WI38 (cell line): Measurements from ENCODE around the gene TUBA1C.

ENCODE experiments used
- H3K4me3 ChIP-seq: 2 replicates; pipeline ENCODE4 v1.5.1; 2011; ENCODE audit warnings: low read depth, mild to moderate bottlenecking, control low read depth, low read length
- TF ChIP-seq, protein P1 (sequence below): IDR thresholded peaks from 2 replicates; pipeline ENCODE4 v1.5.1; 2012; ENCODE audit warnings: low read depth, mild to moderate bottlenecking, control low read depth, low read length

The TUBA1C gene

DNA sequence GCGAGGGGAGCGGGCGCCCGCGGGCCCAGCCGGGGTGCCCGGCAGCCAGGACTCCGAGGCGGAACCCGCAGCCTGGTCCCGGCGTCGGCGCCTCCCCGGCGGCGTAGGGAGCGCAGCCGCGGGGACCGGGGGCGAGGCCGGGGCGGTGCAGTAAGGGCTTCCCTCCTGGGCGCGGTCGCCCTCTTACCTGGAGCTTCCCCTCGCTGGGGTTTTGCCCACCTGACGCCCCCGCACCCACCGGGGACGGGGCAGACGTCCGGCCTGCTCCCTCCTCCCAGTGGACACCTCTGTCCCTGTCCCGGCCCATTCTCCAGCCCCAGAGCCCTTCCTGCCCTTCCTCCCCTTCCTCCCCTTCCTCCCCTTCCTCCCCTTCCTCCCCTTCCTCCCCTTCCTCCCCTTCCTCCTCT is 413 bp upstream of the TUBA1C start:
- TF ChIP-seq, protein P1, sequence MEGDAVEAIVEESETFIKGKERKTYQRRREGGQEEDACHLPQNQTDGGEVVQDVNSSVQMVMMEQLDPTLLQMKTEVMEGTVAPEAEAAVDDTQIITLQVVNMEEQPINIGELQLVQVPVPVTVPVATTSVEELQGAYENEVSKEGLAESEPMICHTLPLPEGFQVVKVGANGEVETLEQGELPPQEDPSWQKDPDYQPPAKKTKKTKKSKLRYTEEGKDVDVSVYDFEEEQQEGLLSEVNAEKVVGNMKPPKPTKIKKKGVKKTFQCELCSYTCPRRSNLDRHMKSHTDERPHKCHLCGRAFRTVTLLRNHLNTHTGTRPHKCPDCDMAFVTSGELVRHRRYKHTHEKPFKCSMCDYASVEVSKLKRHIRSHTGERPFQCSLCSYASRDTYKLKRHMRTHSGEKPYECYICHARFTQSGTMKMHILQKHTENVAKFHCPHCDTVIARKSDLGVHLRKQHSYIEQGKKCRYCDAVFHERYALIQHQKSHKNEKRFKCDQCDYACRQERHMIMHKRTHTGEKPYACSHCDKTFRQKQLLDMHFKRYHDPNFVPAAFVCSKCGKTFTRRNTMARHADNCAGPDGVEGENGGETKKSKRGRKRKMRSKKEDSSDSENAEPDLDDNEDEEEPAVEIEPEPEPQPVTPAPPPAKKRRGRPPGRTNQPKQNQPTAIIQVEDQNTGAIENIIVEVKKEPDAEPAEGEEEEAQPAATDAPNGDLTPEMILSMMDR: no peak
- H3K4me3 ChIP-seq: peak overlapping the region; percentile 97

DNA sequence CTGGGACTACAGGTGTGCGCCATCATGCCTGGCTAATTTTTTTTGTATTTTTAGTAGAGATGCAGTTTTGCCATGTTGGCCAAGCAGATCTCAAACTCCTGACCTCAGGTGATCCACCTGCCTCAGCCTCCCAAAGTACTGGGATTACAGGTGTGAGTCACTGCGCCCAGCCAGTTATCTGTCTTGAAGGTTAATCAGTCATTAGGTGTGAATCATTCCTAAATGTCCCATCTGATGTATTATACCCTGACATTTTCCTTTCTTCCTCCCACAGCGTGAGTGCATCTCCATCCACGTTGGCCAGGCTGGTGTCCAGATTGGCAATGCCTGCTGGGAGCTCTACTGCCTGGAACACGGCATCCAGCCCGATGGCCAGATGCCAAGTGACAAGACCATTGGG is 4.3 kb downstream of the TUBA1C start:
- H3K4me3 ChIP-seq: peak overlapping the region; percentile 97

DNA sequence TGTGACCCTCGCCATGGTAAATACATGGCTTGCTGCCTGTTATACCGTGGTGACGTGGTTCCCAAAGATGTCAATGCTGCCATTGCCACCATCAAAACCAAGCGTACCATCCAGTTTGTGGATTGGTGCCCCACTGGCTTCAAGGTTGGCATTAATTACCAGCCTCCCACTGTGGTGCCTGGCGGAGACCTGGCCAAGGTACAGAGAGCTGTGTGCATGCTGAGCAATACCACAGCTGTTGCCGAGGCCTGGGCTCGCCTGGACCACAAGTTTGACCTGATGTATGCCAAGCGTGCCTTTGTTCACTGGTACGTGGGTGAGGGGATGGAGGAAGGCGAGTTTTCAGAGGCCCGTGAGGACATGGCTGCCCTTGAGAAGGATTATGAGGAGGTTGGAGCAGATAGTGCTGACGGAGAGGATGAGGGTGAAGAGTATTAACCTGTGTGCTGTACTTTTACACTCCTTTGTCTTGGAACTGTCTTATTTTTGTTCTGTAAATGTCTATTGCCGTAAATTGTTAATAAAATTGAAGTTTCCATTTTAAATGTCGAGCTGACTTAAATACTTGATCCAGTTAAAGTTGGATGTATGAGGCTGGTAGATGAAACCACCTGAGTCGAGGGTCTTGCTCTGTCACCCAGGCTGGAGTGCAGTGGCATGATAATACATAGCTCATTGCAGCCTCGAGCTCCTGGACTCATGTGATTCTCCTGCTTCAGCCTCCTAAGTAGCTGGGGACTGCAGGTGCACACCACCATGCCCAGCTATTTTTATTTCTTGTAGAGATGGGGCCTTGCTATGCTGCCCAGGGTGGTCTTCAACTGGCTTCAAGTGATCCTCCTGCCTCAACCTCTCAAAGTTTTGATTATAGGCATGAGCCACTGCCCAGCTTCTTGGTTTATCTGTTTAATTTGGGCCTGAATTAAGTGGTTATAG is 8.2 kb downstream of the TUBA1C start:
- TF ChIP-seq, protein P1: no peak
- H3K4me3 ChIP-seq: no peak overlapping the region

DNA sequence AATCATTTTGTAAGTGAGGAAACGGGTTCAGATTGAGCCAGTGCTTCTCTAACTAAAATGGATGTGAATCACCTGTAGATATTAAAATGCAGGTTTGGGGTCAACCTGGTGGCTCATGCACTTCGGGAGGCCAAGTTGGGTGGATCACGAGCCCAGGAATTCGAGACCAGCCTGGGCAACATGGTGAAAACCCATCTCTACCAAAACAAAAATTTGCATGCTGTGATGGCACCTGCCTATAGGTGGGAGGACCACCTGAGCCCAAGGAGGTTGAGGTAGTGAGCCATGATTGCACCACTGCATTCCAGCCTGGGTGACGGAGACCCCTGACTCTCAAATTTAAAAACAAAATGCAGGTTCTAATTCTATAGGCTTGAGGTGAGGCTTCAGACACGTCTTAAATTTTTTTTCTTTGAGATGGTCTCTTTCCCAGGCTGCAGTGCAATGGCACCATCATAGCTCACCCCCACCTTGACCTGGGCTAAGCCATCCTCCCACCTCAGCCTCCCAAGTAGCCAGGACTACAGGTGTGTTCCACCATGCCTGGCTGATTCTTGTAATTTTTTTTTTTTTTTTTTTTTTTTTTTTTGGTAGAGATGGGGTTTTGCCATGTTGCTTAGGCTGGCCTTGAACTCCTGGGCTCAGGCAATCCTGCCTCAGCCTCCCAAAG is 9.0 kb downstream of the TUBA1C start:
- H3K4me3 ChIP-seq: no peak overlapping the region
- TF ChIP-seq, protein P1: no peak

DNA sequence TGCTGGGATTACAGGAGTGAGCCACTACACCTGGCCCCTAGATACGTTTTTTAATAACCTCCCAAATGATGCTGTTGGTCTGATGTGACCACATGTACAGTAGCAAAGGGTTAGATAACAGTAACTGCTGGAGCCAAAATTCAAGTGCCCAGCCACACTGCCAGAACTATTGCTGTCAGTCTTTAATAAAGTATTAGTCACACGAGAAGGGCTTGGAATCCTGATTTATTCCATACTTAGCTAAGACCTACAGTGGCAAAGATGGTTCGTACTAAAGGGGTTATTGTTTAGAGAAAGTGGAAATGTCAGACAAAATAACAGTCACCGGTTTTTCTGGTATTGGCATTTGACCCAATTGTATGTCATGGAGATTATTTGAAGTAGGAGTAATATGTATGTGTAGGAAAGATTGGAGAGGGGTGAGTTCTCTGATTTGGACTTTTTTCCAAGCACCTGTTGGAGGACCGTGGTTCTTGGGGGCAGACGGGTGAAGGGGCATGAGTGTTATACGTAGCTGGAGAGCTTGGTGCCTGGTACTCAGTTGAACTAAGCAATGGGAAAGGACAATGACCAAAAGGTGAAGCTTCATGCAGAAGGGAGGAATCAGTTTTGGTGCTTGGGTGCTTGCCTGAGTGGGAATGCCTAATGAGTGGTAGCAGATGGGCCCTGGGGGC is 9.7 kb downstream of the TUBA1C start:
- H3K4me3 ChIP-seq: no peak overlapping the region
- TF ChIP-seq, protein P1: no peak

DNA sequence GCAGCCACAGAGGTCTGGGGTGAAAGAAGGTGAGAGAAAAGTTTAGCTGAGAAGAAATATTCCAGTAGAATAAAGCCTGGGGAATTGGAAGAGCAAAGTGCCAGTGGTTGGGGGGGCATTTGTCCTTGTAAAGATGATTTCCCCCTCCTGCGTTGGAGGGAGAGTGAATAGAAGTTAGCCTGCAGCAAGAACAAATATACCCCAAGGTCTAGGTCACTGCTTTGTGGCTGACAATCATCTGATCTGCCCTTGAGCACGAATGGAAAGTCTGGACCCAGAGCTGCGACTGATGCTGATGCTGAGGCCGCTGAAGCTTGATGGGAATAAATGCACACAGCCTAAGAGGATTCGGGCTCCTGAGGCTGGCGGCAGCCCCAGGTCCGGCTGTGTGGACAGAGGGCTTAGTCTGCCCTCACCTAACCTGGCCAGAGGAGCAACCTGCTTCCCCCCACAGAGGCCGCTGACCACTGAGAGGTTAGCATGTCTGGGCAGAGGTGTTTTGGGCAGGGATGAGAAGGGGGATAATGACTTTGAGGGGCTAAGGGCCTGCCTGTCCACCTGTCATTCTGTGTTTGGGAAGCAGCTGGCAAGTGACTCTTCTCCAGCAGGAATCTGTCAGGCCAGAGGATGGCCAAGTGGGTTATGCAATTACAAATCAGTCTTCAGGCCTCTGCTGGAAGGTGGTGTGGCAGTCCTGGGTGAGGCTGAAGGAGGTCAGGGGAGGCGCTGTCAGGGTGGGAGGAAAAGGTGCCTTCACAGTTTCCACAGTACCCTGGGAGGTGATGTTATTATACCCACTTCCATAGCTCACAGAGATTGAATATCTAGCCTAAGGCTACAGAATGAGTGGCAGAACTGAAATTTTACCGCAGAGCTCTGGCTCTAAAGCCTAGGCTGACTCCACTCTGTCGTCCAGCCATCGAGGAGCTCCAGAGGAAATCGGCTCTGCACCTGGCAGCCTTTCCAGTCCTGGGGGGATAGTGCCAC is 11.7 kb downstream of the TUBA1C start:
- TF ChIP-seq, protein P1: no peak
- no peak overlapping the region for H3K4me3 ChIP-seq

DNA sequence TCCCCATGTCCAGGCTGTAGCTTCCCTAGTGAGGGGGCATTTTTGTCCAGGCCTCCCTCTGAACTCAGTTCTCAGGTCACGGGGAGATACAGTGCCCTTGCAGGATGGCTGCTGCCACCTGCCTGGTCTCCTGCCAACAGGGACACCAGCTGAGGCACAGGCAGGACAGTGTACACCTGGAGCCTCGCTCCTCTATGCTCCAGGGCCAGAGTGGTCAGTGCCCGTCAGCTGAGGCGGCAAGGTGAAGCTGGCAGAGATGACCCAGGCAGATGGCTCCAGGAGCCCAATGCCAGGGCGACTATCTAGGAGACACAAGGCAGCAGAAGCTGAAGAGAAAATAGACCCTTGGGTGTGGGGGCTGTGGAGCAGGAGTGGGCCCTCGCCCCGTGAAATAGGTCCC is 12.6 kb downstream of the TUBA1C start:
- no peak overlapping the region for H3K4me3 ChIP-seq
- TF ChIP-seq, protein P1: no peak
